BLaER1 (cell line): Measurements from ENCODE around the gene SLC37A1.

Source experiments
- H3K27ac ChIP-seq: shearing (Covaris generic); formaldehyde crosslinking; 2 replicates; pipeline ENCODE4 v1.8.1; 2022
- H3K27me3 ChIP-seq: shearing (Covaris generic); formaldehyde crosslinking; 2 replicates; pipeline ENCODE4 v1.8.1; 2022
- H3K36me3 ChIP-seq: shearing (Covaris generic); formaldehyde crosslinking; 2 replicates; pipeline ENCODE4 v1.8.1; 2022
- H3K4me1 ChIP-seq: shearing (Covaris generic); formaldehyde crosslinking; 2 replicates; pipeline ENCODE4 v1.8.1; 2022
- H3K4me2 ChIP-seq: shearing (Covaris generic); formaldehyde crosslinking; 2 replicates; pipeline ENCODE4 v1.8.1; 2022
- H3K4me3 ChIP-seq: shearing (Covaris generic); formaldehyde crosslinking; 2 replicates; pipeline ENCODE4 v1.8.1; 2022
- H3K9ac ChIP-seq: shearing (Covaris generic); formaldehyde crosslinking; 2 replicates; pipeline ENCODE4 v1.8.1; 2022
- H3K9me3 ChIP-seq: shearing (Covaris generic); formaldehyde crosslinking; 2 replicates; pipeline ENCODE4 v1.8.1; 2022
- H4K20me1 ChIP-seq: shearing (Covaris generic); formaldehyde crosslinking; 2 replicates; pipeline ENCODE4 v1.8.1; 2022
- Cebpa-rat ChIP-seq: shearing (Covaris generic); IDR thresholded peaks from 2 replicates; pipeline ENCODE4 v1.8.1; 2022

Gene SLC37A1

DNA sequence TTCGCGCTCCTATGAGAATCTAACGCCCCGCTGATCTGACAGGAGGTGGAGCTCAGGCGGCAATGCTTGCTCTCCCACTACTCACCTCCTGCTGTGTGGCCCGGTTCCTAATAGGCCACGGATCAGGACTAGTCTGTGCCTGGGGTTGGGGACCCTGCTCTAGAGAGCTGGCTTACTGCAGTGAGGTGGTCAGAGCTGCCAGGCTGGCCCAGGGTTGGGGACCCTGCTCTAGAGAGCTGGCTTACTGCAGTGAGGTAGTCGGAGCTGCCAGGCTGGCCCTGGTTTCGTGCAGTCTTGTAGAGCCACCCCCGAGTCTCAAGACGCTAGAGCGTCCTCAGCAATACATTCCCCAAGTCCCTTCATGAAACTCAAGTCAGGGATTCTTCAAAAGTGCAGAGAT lies 27.5 kb downstream of the SLC37A1 start:
- TF ChIP-seq Cebpa-rat, result no peak
- Histone ChIP-seq H3K36me3 (peaks cover 66% of the 10 kb centered on the region), H3K4me2 (no peak overlapping the region), H4K20me1 (peaks cover 38% of the 10 kb centered on the region), H3K4me1 (peaks cover 62% of the 10 kb centered on the region), H3K9ac (no peak overlapping the region), H3K9me3 (no peaks in the 10 kb centered on the region), H3K27ac (no peak overlapping the region), H3K27me3 (no peaks in the 10 kb centered on the region), H3K4me3 (no peak overlapping the region)

GRCh38 chr21:42541618-42542017 lies 28.0 kb downstream of the SLC37A1 start:
- no peak overlapping the region for H3K9ac ChIP-seq
- H4K20me1 ChIP-seq, result peaks cover 40% of the 10 kb centered on the region
- no peak overlapping the region for H3K4me2 ChIP-seq
- H3K36me3 ChIP-seq, result peaks cover 69% of the 10 kb centered on the region
- no peak overlapping the region for H3K4me3 ChIP-seq
- no peak overlapping the region for H3K27ac ChIP-seq
- no peaks in the 10 kb centered on the region for H3K27me3 ChIP-seq
- no peaks in the 10 kb centered on the region for H3K9me3 ChIP-seq
- no peak for TF ChIP-seq Cebpa-rat
- peaks cover 58% of the 10 kb centered on the region for H3K4me1 ChIP-seq

- Histone ChIP-seq H3K27me3 (no peaks in the 10 kb centered on the region), H3K36me3 (peaks cover 74% of the 10 kb centered on the region), H4K20me1 (peaks cover 40% of the 10 kb centered on the region), H3K9me3 (no peaks in the 10 kb centered on the region), H3K4me1 (peaks cover 52% of the 10 kb centered on the region), H3K4me2 (peak overlapping the region; percentile 29; the same call in 1 of the 2 replicates), H3K9ac (no peak overlapping the region), H3K4me3 (no peak overlapping the region), H3K27ac (no peak overlapping the region)
- no peak for TF ChIP-seq Cebpa-rat
Measured at GRCh38 chr21:42542196-42542595, 28.5 kb downstream of the SLC37A1 start.

- Histone ChIP-seq H4K20me1 (peaks cover 41% of the 10 kb centered on the region), H3K27ac (no peak overlapping the region), H3K9me3 (no peaks in the 10 kb centered on the region), H3K27me3 (no peaks in the 10 kb centered on the region), H3K4me1 (peaks cover 48% of the 10 kb centered on the region), H3K9ac (no peak overlapping the region), H3K36me3 (peaks cover 78% of the 10 kb centered on the region), H3K4me3 (no peak overlapping the region), H3K4me2 (peak overlapping the region; percentile 29; the same call in 1 of the 2 replicates)
- no peak for TF ChIP-seq Cebpa-rat
Measured at GRCh38 chr21:42542596-42542995, 28.9 kb downstream of the SLC37A1 start.

GRCh38 chr21:42543106-42543847 lies 29.6 kb downstream of the SLC37A1 start:
- no peak overlapping the region for H3K9ac ChIP-seq
- TF ChIP-seq Cebpa-rat, result no peak
- peaks cover 84% of the 10 kb centered on the region for H3K36me3 ChIP-seq
- peak overlapping the region; percentile 73 for H3K4me2 ChIP-seq
- H4K20me1 ChIP-seq, result peaks cover 41% of the 10 kb centered on the region
- peaks cover 48% of the 10 kb centered on the region for H3K4me1 ChIP-seq
- no peak overlapping the region for H3K4me3 ChIP-seq
- H3K27ac ChIP-seq, result no peak overlapping the region
- H3K27me3 ChIP-seq, result no peaks in the 10 kb centered on the region
- no peaks in the 10 kb centered on the region for H3K9me3 ChIP-seq

- Histone ChIP-seq H3K9ac (peak overlapping the region; percentile 42; the same call in 1 of the 2 replicates), H3K4me1 (peaks cover 44% of the 10 kb centered on the region), H3K4me3 (no peak overlapping the region), H3K27ac (peak overlapping the region; percentile 24; the same call in 1 of the 2 replicates), H3K36me3 (peaks cover 85% of the 10 kb centered on the region), H3K27me3 (no peaks in the 10 kb centered on the region), H3K9me3 (no peaks in the 10 kb centered on the region), H4K20me1 (peaks cover 41% of the 10 kb centered on the region), H3K4me2 (peak overlapping the region; percentile 73)
- no peak for TF ChIP-seq Cebpa-rat
Measured at GRCh38 chr21:42544544-42544943, 30.9 kb downstream of the SLC37A1 start.

GRCh38 chr21:42545317-42545716 lies 31.7 kb downstream of the SLC37A1 start:
- Histone ChIP-seq H3K4me2 (peak overlapping the region; percentile 73), H3K36me3 (peaks cover 78% of the 10 kb centered on the region), H3K27me3 (no peaks in the 10 kb centered on the region), H3K9ac (peak overlapping the region; percentile 42; the same call in 1 of the 2 replicates), H3K9me3 (no peaks in the 10 kb centered on the region), H3K4me1 (peaks cover 44% of the 10 kb centered on the region), H4K20me1 (peaks cover 41% of the 10 kb centered on the region), H3K27ac (no peak overlapping the region), H3K4me3 (no peak overlapping the region)
- TF ChIP-seq Cebpa-rat, result no peak

DNA sequence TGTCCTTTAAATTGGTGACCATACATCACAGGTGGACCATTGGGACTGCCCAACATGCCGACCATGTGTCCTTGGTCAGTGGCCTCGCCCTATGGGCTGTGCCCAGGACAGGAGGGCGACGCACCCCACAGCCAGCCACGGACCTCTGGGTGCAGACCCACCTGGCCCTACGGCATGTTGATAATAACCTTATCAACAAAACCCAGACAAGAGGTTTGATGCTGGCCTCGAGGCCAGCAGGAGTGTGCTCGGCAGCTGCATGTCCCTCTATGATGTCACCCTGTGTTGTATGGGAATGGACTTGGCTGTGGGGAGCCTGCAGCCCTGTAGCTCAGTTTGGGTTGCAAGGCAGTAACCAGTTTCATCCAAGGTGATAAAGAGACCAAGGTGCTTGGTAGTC lies 32.1 kb downstream of the SLC37A1 start:
- Histone ChIP-seq H3K27ac (no peak overlapping the region), H4K20me1 (peaks cover 41% of the 10 kb centered on the region), H3K27me3 (no peaks in the 10 kb centered on the region), H3K36me3 (peaks cover 77% of the 10 kb centered on the region), H3K9me3 (no peaks in the 10 kb centered on the region), H3K4me3 (no peak overlapping the region), H3K9ac (no peak overlapping the region), H3K4me2 (peak overlapping the region; percentile 73; the same call in 1 of the 2 replicates), H3K4me1 (peaks cover 44% of the 10 kb centered on the region)
- TF ChIP-seq Cebpa-rat, result no peak

DNA sequence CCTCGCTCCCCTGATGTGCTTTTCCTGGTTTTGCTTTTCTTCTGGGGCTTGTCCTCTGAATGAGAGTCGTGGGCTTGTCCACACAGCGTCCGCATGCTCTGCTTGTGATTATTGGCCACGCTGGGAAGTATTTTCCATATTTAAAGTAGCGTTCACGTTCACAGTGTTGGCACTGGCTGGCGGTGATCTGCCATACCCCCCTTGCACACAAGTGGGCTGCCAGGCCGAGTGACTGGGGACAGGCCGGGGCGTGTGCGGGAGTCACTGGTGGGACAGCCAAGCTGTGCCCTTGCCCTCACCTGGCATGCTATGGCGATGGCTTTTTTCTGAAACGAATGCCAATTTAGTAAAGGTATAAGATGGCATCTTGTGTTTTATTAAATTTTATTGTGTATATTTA lies 32.8 kb downstream of the SLC37A1 start:
- H3K9me3 ChIP-seq, result no peaks in the 10 kb centered on the region
- no peak overlapping the region for H3K27ac ChIP-seq
- no peak overlapping the region for H3K4me3 ChIP-seq
- H3K36me3 ChIP-seq, result peaks cover 72% of the 10 kb centered on the region
- H4K20me1 ChIP-seq, result peaks cover 41% of the 10 kb centered on the region
- H3K27me3 ChIP-seq, result no peaks in the 10 kb centered on the region
- no peak overlapping the region for H3K9ac ChIP-seq
- no peak for TF ChIP-seq Cebpa-rat
- no peak overlapping the region for H3K4me2 ChIP-seq
- H3K4me1 ChIP-seq, result peaks cover 43% of the 10 kb centered on the region

DNA sequence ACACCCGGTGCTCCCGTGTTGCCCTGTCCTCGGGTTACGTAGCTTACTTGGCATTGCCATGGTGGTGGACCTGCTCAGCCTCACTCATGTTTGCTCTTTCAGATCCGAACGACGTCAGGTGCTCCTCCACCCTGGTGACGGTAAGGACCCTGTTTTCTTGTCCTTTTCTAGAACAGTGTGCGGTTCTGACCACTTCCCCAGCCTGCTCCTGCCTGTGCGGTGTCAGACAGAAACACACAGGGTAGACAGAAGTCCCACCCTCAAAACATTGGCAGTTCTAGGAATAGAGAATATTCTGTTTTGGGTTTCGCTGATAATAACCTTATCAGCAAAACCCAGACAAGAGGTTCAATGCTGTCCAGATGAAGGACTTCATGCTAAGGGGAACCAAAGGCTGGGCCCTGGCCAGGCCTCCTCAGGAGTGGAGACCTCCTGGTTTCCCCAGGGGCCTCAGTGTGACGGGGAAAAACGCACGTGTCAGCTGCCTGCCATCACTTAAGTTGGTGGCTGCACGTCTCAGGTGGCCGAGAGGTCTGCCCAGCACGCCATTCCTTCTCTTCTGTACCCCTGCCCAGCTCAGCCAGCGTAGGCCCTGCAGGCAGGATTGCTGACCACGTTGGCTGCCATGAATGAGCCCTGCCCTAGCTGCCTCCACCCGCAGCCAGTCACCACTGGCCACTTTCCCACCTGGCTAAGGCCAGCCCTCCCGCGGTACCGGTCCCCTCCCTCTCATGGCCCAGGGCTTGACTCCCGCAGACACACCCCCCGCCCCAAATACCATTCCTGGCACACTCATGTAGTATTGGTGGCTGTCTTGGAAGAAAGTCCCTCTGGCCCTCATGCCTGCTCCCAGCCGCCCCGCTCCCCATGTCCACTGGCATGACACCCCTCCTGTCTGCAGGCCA lies 33.6 kb downstream of the SLC37A1 start:
- TF ChIP-seq Cebpa-rat, result no peak
- Histone ChIP-seq H3K9ac (no peak overlapping the region), H3K4me3 (no peak overlapping the region), H3K9me3 (no peaks in the 10 kb centered on the region), H3K4me2 (no peak overlapping the region), H4K20me1 (peaks cover 41% of the 10 kb centered on the region), H3K4me1 (peaks cover 35% of the 10 kb centered on the region), H3K27ac (no peak overlapping the region), H3K36me3 (peaks cover 65% of the 10 kb centered on the region), H3K27me3 (no peaks in the 10 kb centered on the region)
